Measurements from ENCODE around the gene ARF1.

Gene ARF1

DNA sequence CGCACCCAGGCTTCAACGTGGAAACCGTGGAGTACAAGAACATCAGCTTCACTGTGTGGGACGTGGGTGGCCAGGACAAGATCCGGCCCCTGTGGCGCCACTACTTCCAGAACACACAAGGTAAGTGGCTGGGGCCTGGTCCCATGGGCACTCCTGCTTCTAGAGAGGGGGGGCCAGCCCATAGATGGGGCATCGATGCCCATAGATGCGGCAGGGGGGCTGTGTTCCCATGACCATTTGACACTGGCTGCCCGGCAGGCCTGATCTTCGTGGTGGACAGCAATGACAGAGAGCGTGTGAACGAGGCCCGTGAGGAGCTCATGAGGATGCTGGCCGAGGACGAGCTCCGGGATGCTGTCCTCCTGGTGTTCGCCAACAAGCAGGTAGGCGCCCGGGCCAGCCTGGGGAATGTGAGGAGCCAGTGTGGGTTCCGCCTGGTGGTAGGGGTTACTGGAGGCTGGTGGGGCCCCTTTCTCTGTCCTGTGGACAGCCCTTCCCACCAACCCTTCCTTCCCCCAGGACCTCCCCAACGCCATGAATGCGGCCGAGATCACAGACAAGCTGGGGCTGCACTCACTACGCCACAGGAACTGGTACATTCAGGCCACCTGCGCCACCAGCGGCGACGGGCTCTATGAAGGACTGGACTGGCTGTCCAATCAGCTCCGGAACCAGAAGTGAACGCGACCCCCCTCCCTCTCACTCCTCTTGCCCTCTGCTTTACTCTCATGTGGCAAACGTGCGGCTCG lies 15.0 kb downstream of the ARF1 start:
- Histone ChIP-seq H3K4me1 (ENCODE audit: control insufficient read depth, insufficient read depth, low read length) (no peaks in the 10 kb centered on the region; the same call in 1 of the 2 replicates), H3K27ac (ENCODE audit: extremely low read depth, low read depth, low read length) (no peak overlapping the region), H3K36me3 (ENCODE audit: control insufficient read depth in 2 of 2, insufficient read depth in 1 of 2, low read length in 2 of 2) (peaks cover 6 to 87% of the 10 kb centered on the region in 2 experiments; a peak in 2 of 3 replicates), H3K9me3 (ENCODE audit: control insufficient read depth, insufficient read depth, low read depth, low read length) (no peaks in the 10 kb centered on the region), H3K4me3 (ENCODE audit: low read depth, low read length) (no peak overlapping the region)
- POLR2A ChIA-PET: interaction anchor here (0.9 to 4.5 kb wide), 3 partner anchors 13 to 98 kb away, joined by 3 to 21 read pairs (median 3); partner anchors contain the start of gene ARF1
- no peak for TF ChIP-seq WT1 (tag by site-specific recombination; IDR thresholded peaks at IDR 0.05)
- 0 out of 2 replicates have a peak, but pooled peaks have one; percentile 20 for TF ChIP-seq ZNF202 (tag by site-specific recombination; IDR thresholded peaks at IDR 0.05; ENCODE audit: borderline replicate concordance)
- TF ChIP-seq, protein P1, sequence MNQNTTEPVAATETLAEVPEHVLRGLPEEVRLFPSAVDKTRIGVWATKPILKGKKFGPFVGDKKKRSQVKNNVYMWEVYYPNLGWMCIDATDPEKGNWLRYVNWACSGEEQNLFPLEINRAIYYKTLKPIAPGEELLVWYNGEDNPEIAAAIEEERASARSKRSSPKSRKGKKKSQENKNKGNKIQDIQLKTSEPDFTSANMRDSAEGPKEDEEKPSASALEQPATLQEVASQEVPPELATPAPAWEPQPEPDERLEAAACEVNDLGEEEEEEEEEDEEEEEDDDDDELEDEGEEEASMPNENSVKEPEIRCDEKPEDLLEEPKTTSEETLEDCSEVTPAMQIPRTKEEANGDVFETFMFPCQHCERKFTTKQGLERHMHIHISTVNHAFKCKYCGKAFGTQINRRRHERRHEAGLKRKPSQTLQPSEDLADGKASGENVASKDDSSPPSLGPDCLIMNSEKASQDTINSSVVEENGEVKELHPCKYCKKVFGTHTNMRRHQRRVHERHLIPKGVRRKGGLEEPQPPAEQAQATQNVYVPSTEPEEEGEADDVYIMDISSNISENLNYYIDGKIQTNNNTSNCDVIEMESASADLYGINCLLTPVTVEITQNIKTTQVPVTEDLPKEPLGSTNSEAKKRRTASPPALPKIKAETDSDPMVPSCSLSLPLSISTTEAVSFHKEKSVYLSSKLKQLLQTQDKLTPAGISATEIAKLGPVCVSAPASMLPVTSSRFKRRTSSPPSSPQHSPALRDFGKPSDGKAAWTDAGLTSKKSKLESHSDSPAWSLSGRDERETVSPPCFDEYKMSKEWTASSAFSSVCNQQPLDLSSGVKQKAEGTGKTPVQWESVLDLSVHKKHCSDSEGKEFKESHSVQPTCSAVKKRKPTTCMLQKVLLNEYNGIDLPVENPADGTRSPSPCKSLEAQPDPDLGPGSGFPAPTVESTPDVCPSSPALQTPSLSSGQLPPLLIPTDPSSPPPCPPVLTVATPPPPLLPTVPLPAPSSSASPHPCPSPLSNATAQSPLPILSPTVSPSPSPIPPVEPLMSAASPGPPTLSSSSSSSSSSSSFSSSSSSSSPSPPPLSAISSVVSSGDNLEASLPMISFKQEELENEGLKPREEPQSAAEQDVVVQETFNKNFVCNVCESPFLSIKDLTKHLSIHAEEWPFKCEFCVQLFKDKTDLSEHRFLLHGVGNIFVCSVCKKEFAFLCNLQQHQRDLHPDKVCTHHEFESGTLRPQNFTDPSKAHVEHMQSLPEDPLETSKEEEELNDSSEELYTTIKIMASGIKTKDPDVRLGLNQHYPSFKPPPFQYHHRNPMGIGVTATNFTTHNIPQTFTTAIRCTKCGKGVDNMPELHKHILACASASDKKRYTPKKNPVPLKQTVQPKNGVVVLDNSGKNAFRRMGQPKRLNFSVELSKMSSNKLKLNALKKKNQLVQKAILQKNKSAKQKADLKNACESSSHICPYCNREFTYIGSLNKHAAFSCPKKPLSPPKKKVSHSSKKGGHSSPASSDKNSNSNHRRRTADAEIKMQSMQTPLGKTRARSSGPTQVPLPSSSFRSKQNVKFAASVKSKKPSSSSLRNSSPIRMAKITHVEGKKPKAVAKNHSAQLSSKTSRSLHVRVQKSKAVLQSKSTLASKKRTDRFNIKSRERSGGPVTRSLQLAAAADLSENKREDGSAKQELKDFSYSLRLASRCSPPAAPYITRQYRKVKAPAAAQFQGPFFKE (tag by site-specific recombination; IDR thresholded peaks at IDR 0.05; ENCODE audit: borderline replicate concordance): 0 out of 2 replicates have a peak, but pooled peaks have one; percentile 40
- peak; percentile 24; the same call in 1 of the 2 replicates for TF ChIP-seq HIC1 (tag by site-specific recombination; IDR thresholded peaks at IDR 0.05)
- peak; percentile 91 for TF ChIP-seq ZNF600 (tag by site-specific recombination; IDR thresholded peaks at IDR 0.05)
- CTCF ChIA-PET: interaction anchor here (0.6 to 4.3 kb wide), 4 partner anchors 9 to 99 kb away, joined by 3 to 20 read pairs (median 6); no protein-coding TSS in a partner anchor

GRCh38 chr1:228098323-228098931 lies 15.9 kb downstream of the ARF1 start:
- TF ChIP-seq, protein P2, sequence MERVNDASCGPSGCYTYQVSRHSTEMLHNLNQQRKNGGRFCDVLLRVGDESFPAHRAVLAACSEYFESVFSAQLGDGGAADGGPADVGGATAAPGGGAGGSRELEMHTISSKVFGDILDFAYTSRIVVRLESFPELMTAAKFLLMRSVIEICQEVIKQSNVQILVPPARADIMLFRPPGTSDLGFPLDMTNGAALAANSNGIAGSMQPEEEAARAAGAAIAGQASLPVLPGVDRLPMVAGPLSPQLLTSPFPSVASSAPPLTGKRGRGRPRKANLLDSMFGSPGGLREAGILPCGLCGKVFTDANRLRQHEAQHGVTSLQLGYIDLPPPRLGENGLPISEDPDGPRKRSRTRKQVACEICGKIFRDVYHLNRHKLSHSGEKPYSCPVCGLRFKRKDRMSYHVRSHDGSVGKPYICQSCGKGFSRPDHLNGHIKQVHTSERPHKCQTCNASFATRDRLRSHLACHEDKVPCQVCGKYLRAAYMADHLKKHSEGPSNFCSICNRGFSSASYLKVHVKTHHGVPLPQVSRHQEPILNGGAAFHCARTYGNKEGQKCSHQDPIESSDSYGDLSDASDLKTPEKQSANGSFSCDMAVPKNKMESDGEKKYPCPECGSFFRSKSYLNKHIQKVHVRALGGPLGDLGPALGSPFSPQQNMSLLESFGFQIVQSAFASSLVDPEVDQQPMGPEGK (tag by site-specific recombination; IDR thresholded peaks at IDR 0.05): 0 out of 2 replicates have a peak, but pooled peaks have one; percentile 17
- TF ChIP-seq HIC1 (tag by site-specific recombination; IDR thresholded peaks at IDR 0.05) (peak; percentile 18; the same call in 1 of the 2 replicates), ZNF16 (tag by site-specific recombination; IDR thresholded peaks at IDR 0.05; ENCODE audit: low read depth) (no peak), KLF7 (tag by site-specific recombination; IDR thresholded peaks at IDR 0.05; ENCODE audit: borderline replicate concordance) (0 out of 2 replicates have a peak, but pooled peaks have one; percentile 61), ZNF501 (tag by site-specific recombination; IDR thresholded peaks at IDR 0.05) (0 out of 2 replicates have a peak, but pooled peaks have one; percentile 29), GLI4 (tag by site-specific recombination; IDR thresholded peaks at IDR 0.05) (no peak)
- TF ChIP-seq, protein P3, sequence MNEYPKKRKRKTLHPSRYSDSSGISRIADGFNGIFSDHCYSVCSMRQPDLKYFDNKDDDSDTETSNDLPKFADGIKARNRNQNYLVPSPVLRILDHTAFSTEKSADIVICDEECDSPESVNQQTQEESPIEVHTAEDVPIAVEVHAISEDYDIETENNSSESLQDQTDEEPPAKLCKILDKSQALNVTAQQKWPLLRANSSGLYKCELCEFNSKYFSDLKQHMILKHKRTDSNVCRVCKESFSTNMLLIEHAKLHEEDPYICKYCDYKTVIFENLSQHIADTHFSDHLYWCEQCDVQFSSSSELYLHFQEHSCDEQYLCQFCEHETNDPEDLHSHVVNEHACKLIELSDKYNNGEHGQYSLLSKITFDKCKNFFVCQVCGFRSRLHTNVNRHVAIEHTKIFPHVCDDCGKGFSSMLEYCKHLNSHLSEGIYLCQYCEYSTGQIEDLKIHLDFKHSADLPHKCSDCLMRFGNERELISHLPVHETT (tag by site-specific recombination; IDR thresholded peaks at IDR 0.05): no peak
- Histone ChIP-seq H3K4me3 (ENCODE audit: low read depth, low read length) (no peak overlapping the region), H3K9me3 (ENCODE audit: control insufficient read depth, insufficient read depth, low read depth, low read length) (no peaks in the 10 kb centered on the region), H3K27ac (ENCODE audit: extremely low read depth, low read depth, low read length) (no peak overlapping the region), H3K36me3 (ENCODE audit: control insufficient read depth in 2 of 2, insufficient read depth in 1 of 2, low read length in 2 of 2) (peaks cover 6 to 78% of the 10 kb centered on the region in 2 experiments; a peak in 2 of 3 replicates), H3K4me1 (ENCODE audit: control insufficient read depth, insufficient read depth, low read length) (no peaks in the 10 kb centered on the region; the same call in 1 of the 2 replicates)
- ChIA-PET POLR2A (interaction anchor here (0.9 to 4.5 kb wide), 3 partner anchors 11 to 99 kb away, joined by 3 to 21 read pairs (median 4); partner anchors contain the start of gene ARF1), CTCF (interaction anchor here (0.6 to 4.3 kb wide), 3 partner anchors 20 to 99 kb away, joined by 3 to 20 read pairs (median 3); no protein-coding TSS in a partner anchor)

Measured in HEK293 (cell line).